ENCODE results near the gene COL20A1. TPM values are rescaled to one million over a fixed set of nuclear protein-coding genes. Genes with fewer than 3 reads are reported as not detected.

The COL20A1 gene
- total and polyA plus RNA-seq, 3 experiments from 2014 or later: 0.04 TPM; not detected in 2

- no peaks in the 10 kb centered on the region for H3K4me1 ChIP-seq (ENCODE audit: insufficient read depth, low read length)
- no peaks in the 10 kb centered on the region for H3K9me3 ChIP-seq (ENCODE audit: low read length)
- Mint-ChIP-seq H3K36me3 (no peaks in the 10 kb centered on the region), H3K27ac (no peak overlapping the region), H3K4me3 (no peak overlapping the region), H3K27me3 (peaks cover 4 to 5% of the 10 kb centered on the region in 2 donors), H3K4me1 (no peaks in the 10 kb centered on the region), H3K9me3 (no peaks in the 10 kb centered on the region)
- no peaks in the 10 kb centered on the region for H3K27me3 ChIP-seq (ENCODE audit: insufficient read depth, low read length, poor library complexity, severe bottlenecking)
- H3K27ac ChIP-seq (ENCODE audit: low read depth, low read length): no peak overlapping the region
- POLR2A ChIA-PET: no interaction called here
- CTCF ChIA-PET: interaction anchor here (1.5 kb wide), 1 partner anchor 13 kb away, joined by 3 read pairs; no protein-coding TSS in a partner anchor
- H3K36me3 ChIP-seq (ENCODE audit: insufficient read depth, low read length): no peaks in the 10 kb centered on the region
- H3K4me3 ChIP-seq (ENCODE audit: low read length): no peak overlapping the region
- peak in 2 of 5 donors; percentile 0 to 25 for DNase-seq
Measured at GRCh38 chr20:63316502-63316921, 23.5 kb downstream of the COL20A1 start.

GRCh38 chr20:63317061-63317460 is 24.1 kb downstream of the COL20A1 start:
- ChIA-PET CTCF (interaction anchor here (1.5 kb wide), 1 partner anchor 13 kb away, joined by 3 read pairs; no protein-coding TSS in a partner anchor), POLR2A (interaction anchor here (0.7 kb wide), 1 partner anchor 34 kb away, joined by 6 read pairs; no protein-coding TSS in a partner anchor)
- Histone ChIP-seq H3K27me3 (ENCODE audit: insufficient read depth, low read length, poor library complexity, severe bottlenecking) (no peaks in the 10 kb centered on the region), H3K36me3 (ENCODE audit: insufficient read depth, low read length) (no peaks in the 10 kb centered on the region), H3K27ac (ENCODE audit: low read depth, low read length) (no peak overlapping the region), H3K4me3 (ENCODE audit: low read length) (no peak overlapping the region), H3K9me3 (ENCODE audit: low read length) (no peaks in the 10 kb centered on the region), H3K4me1 (ENCODE audit: insufficient read depth, low read length) (no peaks in the 10 kb centered on the region)
- peaks cover 4 to 5% of the 10 kb centered on the region in 2 donors for H3K27me3 Mint-ChIP-seq
- H3K4me3 Mint-ChIP-seq: no peak overlapping the region
- no peak overlapping the region for H3K27ac Mint-ChIP-seq
- no peaks in the 10 kb centered on the region for H3K9me3 Mint-ChIP-seq
- DNase-seq: no peak
- no peaks in the 10 kb centered on the region for H3K36me3 Mint-ChIP-seq
- H3K4me1 Mint-ChIP-seq: no peaks in the 10 kb centered on the region

- no peak overlapping the region for H3K27ac Mint-ChIP-seq
- Histone ChIP-seq H3K27me3 (ENCODE audit: insufficient read depth, low read length, poor library complexity, severe bottlenecking) (no peaks in the 10 kb centered on the region), H3K36me3 (ENCODE audit: insufficient read depth, low read length) (no peaks in the 10 kb centered on the region), H3K9me3 (ENCODE audit: low read length) (no peaks in the 10 kb centered on the region), H3K27ac (ENCODE audit: low read depth, low read length) (no peak overlapping the region), H3K4me3 (ENCODE audit: low read length) (no peak overlapping the region), H3K4me1 (ENCODE audit: insufficient read depth, low read length) (no peaks in the 10 kb centered on the region)
- ChIA-PET POLR2A (interaction anchor here (0.7 kb wide), 1 partner anchor 34 kb away, joined by 6 read pairs; no protein-coding TSS in a partner anchor), CTCF (interaction anchor here (1.5 kb wide), 1 partner anchor 12 kb away, joined by 3 read pairs; no protein-coding TSS in a partner anchor)
- H3K9me3 Mint-ChIP-seq: no peaks in the 10 kb centered on the region
- no peaks in the 10 kb centered on the region for H3K36me3 Mint-ChIP-seq
- no peak overlapping the region for H3K4me3 Mint-ChIP-seq
- H3K4me1 Mint-ChIP-seq: no peaks in the 10 kb centered on the region
- DNase-seq: peak in 2 of 5 donors; percentile 0 to 27
- H3K27me3 Mint-ChIP-seq: peaks cover 4 to 5% of the 10 kb centered on the region in 2 donors
Measured at GRCh38 chr20:63317601-63318291, 24.8 kb downstream of the COL20A1 start.

GRCh38 chr20:63318391-63319163 is 25.6 kb downstream of the COL20A1 start:
- no peaks in the 10 kb centered on the region for H3K9me3 Mint-ChIP-seq
- DNase-seq: peak in 1 of 5 donors; percentile 28
- H3K36me3 Mint-ChIP-seq: no peaks in the 10 kb centered on the region
- H3K4me3 Mint-ChIP-seq: no peak overlapping the region
- H3K36me3 ChIP-seq (ENCODE audit: insufficient read depth, low read length): no peaks in the 10 kb centered on the region
- no peak overlapping the region for H3K4me3 ChIP-seq (ENCODE audit: low read length)
- H3K9me3 ChIP-seq (ENCODE audit: low read length): no peaks in the 10 kb centered on the region
- H3K27ac ChIP-seq (ENCODE audit: low read depth, low read length): no peak overlapping the region
- H3K27me3 Mint-ChIP-seq: peaks cover 4 to 9% of the 10 kb centered on the region in 2 donors
- no peaks in the 10 kb centered on the region for H3K4me1 Mint-ChIP-seq
- no peaks in the 10 kb centered on the region for H3K27me3 ChIP-seq (ENCODE audit: insufficient read depth, low read length, poor library complexity, severe bottlenecking)
- H3K27ac Mint-ChIP-seq: no peak overlapping the region
- POLR2A ChIA-PET: no interaction called here
- CTCF ChIA-PET: no interaction called here
- H3K4me1 ChIP-seq (ENCODE audit: insufficient read depth, low read length): no peaks in the 10 kb centered on the region

GRCh38 chr20:63319164-63320040 is 26.4 kb downstream of the COL20A1 start:
- H3K27ac ChIP-seq (ENCODE audit: low read depth, low read length): no peak overlapping the region
- Mint-ChIP-seq H3K9me3 (no peaks in the 10 kb centered on the region), H3K27me3 (peaks cover 4 to 15% of the 10 kb centered on the region in 2 donors), H3K27ac (no peak overlapping the region), H3K4me3 (no peak overlapping the region), H3K4me1 (no peaks in the 10 kb centered on the region), H3K36me3 (no peaks in the 10 kb centered on the region)
- no peak overlapping the region for H3K4me3 ChIP-seq (ENCODE audit: low read length)
- no peaks in the 10 kb centered on the region for H3K9me3 ChIP-seq (ENCODE audit: low read length)
- ChIA-PET CTCF (no interaction called here), POLR2A (no interaction called here)
- DNase-seq: peak in 1 of 5 donors; percentile 27
- H3K36me3 ChIP-seq (ENCODE audit: insufficient read depth, low read length): no peaks in the 10 kb centered on the region
- no peaks in the 10 kb centered on the region for H3K27me3 ChIP-seq (ENCODE audit: insufficient read depth, low read length, poor library complexity, severe bottlenecking)
- no peaks in the 10 kb centered on the region for H3K4me1 ChIP-seq (ENCODE audit: insufficient read depth, low read length)

- Histone ChIP-seq H3K36me3 (ENCODE audit: insufficient read depth, low read length) (no peaks in the 10 kb centered on the region), H3K27ac (ENCODE audit: low read depth, low read length) (no peak overlapping the region), H3K4me3 (ENCODE audit: low read length) (no peak overlapping the region), H3K4me1 (ENCODE audit: insufficient read depth, low read length) (no peaks in the 10 kb centered on the region), H3K27me3 (ENCODE audit: insufficient read depth, low read length, poor library complexity, severe bottlenecking) (no peaks in the 10 kb centered on the region), H3K9me3 (ENCODE audit: low read length) (no peaks in the 10 kb centered on the region)
- Mint-ChIP-seq H3K27me3 (peaks cover 4 to 15% of the 10 kb centered on the region in 2 donors), H3K36me3 (no peaks in the 10 kb centered on the region), H3K4me3 (no peak overlapping the region), H3K4me1 (no peaks in the 10 kb centered on the region), H3K27ac (no peak overlapping the region), H3K9me3 (no peaks in the 10 kb centered on the region)
- POLR2A ChIA-PET: no interaction called here
- CTCF ChIA-PET: no interaction called here
- DNase-seq: peak in 1 of 5 donors; percentile 38
Measured at GRCh38 chr20:63320041-63320511, 27.1 kb downstream of the COL20A1 start.

GRCh38 chr20:63320616-63321147 is 27.7 kb downstream of the COL20A1 start:
- H3K4me1 ChIP-seq (ENCODE audit: insufficient read depth, low read length): peaks cover 2% of the 10 kb centered on the region
- no peak overlapping the region for H3K4me3 ChIP-seq (ENCODE audit: low read length)
- Mint-ChIP-seq H3K9me3 (no peaks in the 10 kb centered on the region), H3K36me3 (no peaks in the 10 kb centered on the region), H3K27ac (no peak overlapping the region), H3K4me1 (no peaks in the 10 kb centered on the region), H3K4me3 (no peak overlapping the region), H3K27me3 (peaks cover 4 to 15% of the 10 kb centered on the region in 2 donors)
- ChIA-PET POLR2A (no interaction called here), CTCF (no interaction called here)
- peak in 2 of 5 donors; percentile 0 to 34 for DNase-seq
- no peak overlapping the region for H3K27ac ChIP-seq (ENCODE audit: low read depth, low read length)
- no peaks in the 10 kb centered on the region for H3K27me3 ChIP-seq (ENCODE audit: insufficient read depth, low read length, poor library complexity, severe bottlenecking)
- no peaks in the 10 kb centered on the region for H3K36me3 ChIP-seq (ENCODE audit: insufficient read depth, low read length)
- no peaks in the 10 kb centered on the region for H3K9me3 ChIP-seq (ENCODE audit: low read length)

Measured in CD8-positive, alpha-beta memory T cell (primary cell).